Parathyroid adenoma (tissue), 2 donors: ENCODE measurements around the gene COL4A3.

ENCODE experiments used
- H2AFZ ChIP-seq: fragments of 300-600 bp; sonication (generic); one replicate; pipeline ENCODE4 v1.7.0; 2017; ENCODE audit warnings: antibody characterized with exemption, mild to moderate bottlenecking
- H3K27ac ChIP-seq: fragments of 300-600 bp; sonication (generic); one replicate; pipeline ENCODE4 v1.7.0; 2017
- H3K27me3 ChIP-seq: fragments of 300-600 bp; sonication (generic); one replicate; pipeline ENCODE4 v1.7.0; 2017; ENCODE audit warnings: low read length; ENCODE audit not compliant: control insufficient read depth, insufficient read depth
- H3K36me3 ChIP-seq: fragments of 300-600 bp; sonication (generic); one replicate; pipeline ENCODE4 v1.7.0; 2017; ENCODE audit warnings: low read length; ENCODE audit not compliant: control insufficient read depth, insufficient read depth
- H3K4me1 ChIP-seq: fragments of 300-600 bp; sonication (generic); one replicate; pipeline ENCODE4 v1.7.0; 2017; ENCODE audit warnings: control low read depth
- H3K4me2 ChIP-seq: fragments of 300-600 bp; sonication (generic); one replicate; pipeline ENCODE4 v1.7.0; 2017; ENCODE audit warnings: low read length
- H3K4me3 ChIP-seq: fragments of 300-600 bp; sonication (generic); one replicate; pipeline ENCODE4 v1.7.0; 2017; ENCODE audit warnings: low read depth, low read length
- H3K79me2 ChIP-seq: fragments of 300-600 bp; sonication (generic); one replicate; pipeline ENCODE4 v1.7.0; 2017; ENCODE audit warnings: control low read depth
- H3K9ac ChIP-seq: fragments of 300-600 bp; sonication (generic); one replicate; pipeline ENCODE4 v1.7.0; 2017; ENCODE audit warnings: mild to moderate bottlenecking
- H3K9me3 ChIP-seq: fragments of 300-600 bp; sonication (generic); one replicate; pipeline ENCODE4 v1.7.0; 2017; ENCODE audit warnings: low read length; ENCODE audit not compliant: control insufficient read depth
- TF ChIP-seq, protein P1 (sequence below): fragments of 300-600 bp; sonication (generic); IDR thresholded peaks from one replicate; pipeline ENCODE4 v1.7.0; 2017; ENCODE audit warnings: antibody characterized with exemption, mild to moderate bottlenecking
- donor health status: primary hyperparathyroidism.

COL4A3 gene

DNA sequence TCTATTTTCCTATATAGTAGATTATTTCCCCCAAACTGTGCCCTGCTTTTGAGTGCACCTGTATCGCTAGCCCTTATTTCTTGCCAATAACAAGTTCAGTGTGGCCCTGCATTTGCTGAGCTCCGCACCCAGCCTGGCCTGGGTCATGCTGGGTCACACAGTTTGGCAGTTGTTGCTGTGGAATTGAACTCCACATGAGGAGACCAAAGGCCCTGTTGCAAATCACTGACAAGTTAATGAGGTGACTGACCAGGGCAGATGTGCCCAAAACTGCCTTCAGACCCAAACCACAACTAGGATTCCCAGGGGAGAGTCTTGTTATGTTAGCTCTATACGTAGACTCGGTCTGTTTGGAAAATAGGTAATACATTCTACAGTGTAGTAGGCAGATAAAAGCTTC is 31.4 kb upstream of the COL4A3 start:
- H3K27ac ChIP-seq = no peak overlapping the region
- no peaks in the 10 kb centered on the region for H3K4me1 ChIP-seq
- H3K27me3 ChIP-seq = no peaks in the 10 kb centered on the region

DNA sequence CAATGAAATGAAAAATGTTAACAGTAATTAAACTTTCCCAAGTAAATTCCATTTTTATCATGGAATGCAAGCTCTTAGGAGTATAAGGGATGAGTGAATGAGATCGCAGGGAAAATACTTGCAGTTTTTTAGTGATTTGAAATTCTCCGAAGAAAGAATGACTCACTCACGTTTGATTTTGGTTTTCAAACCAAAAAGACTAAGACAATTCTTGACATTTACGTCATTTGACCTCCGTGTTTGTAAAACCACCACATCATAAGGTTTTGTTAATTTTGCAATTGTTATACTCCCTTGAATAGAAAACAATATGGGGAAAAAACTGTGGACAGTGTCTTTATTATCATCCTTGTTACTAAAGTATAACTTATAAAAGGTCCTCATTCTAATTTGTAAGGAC is 29.8 kb upstream of the COL4A3 start:
- Histone ChIP-seq H3K27ac (no peak overlapping the region), H3K36me3 (no peaks in the 10 kb centered on the region), H3K4me3 (no peak overlapping the region), H2AFZ (no peak overlapping the region), H3K9me3 (no peaks in the 10 kb centered on the region), H3K9ac (no peak overlapping the region), H3K4me1 (no peaks in the 10 kb centered on the region), H3K4me2 (no peak overlapping the region), H3K27me3 (no peaks in the 10 kb centered on the region), H3K79me2 (no peaks in the 10 kb centered on the region)
- TF ChIP-seq, protein P1, sequence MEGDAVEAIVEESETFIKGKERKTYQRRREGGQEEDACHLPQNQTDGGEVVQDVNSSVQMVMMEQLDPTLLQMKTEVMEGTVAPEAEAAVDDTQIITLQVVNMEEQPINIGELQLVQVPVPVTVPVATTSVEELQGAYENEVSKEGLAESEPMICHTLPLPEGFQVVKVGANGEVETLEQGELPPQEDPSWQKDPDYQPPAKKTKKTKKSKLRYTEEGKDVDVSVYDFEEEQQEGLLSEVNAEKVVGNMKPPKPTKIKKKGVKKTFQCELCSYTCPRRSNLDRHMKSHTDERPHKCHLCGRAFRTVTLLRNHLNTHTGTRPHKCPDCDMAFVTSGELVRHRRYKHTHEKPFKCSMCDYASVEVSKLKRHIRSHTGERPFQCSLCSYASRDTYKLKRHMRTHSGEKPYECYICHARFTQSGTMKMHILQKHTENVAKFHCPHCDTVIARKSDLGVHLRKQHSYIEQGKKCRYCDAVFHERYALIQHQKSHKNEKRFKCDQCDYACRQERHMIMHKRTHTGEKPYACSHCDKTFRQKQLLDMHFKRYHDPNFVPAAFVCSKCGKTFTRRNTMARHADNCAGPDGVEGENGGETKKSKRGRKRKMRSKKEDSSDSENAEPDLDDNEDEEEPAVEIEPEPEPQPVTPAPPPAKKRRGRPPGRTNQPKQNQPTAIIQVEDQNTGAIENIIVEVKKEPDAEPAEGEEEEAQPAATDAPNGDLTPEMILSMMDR = no peak

More for the DNA sequence above, 31.4 kb upstream of the COL4A3 start:
- TF ChIP-seq, protein P1 = no peak
- no peak overlapping the region for H3K4me2 ChIP-seq
- H3K36me3 ChIP-seq = no peaks in the 10 kb centered on the region
- H3K9me3 ChIP-seq = no peaks in the 10 kb centered on the region
- no peak overlapping the region for H3K9ac ChIP-seq
- no peaks in the 10 kb centered on the region for H3K79me2 ChIP-seq
- no peak overlapping the region for H3K4me3 ChIP-seq
- H2AFZ ChIP-seq = no peak overlapping the region

DNA sequence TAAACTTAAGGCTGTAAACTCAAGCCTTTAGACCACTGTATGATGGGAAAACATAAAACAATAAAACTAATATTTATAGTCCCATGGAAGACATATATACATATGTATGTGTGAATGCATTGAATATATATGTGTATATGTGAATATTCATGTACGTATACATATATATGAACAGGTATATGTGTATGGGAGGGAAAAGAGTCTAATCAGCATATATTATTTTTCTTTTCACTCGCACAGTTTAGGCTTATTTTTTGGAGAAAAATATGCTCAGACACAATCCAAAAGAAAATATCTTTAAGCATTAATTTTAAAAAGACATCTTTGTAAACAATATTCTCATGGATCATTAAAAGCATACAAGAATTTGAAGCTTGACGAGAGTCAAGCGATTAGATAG is 23.1 kb upstream of the COL4A3 start:
- Histone ChIP-seq H3K79me2 (no peaks in the 10 kb centered on the region), H3K36me3 (no peaks in the 10 kb centered on the region), H3K27ac (no peak overlapping the region), H3K9ac (no peak overlapping the region), H2AFZ (no peak overlapping the region), H3K27me3 (no peaks in the 10 kb centered on the region), H3K4me3 (no peak overlapping the region), H3K9me3 (no peaks in the 10 kb centered on the region), H3K4me1 (no peaks in the 10 kb centered on the region), H3K4me2 (no peak overlapping the region)
- TF ChIP-seq, protein P1 = no peak

DNA sequence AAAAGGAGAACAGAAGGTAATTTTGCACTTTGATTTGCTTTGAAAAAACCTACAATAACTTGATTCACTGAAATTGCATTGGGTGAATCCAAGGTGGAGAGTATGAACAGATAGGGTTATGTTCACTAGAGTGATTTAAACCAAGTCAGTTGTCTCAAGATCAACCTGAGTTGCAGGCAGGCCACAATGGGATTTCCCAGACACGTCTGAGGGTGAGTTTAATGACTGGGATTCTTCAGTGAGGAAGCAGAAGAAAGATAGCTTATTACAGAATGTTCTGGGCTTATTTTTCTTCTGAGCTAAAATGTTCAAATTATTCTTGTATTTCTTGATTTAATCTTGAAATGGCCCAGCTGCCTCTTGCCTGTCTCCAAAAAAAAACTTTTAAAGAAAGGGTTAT is 20.5 kb upstream of the COL4A3 start:
- H2AFZ ChIP-seq = no peak overlapping the region
- H3K36me3 ChIP-seq = no peaks in the 10 kb centered on the region
- no peaks in the 10 kb centered on the region for H3K27me3 ChIP-seq
- H3K4me1 ChIP-seq = no peaks in the 10 kb centered on the region
- H3K79me2 ChIP-seq = no peaks in the 10 kb centered on the region
- H3K4me2 ChIP-seq = no peak overlapping the region
- TF ChIP-seq, protein P1 = no peak
- H3K4me3 ChIP-seq = no peak overlapping the region
- no peaks in the 10 kb centered on the region for H3K9me3 ChIP-seq
- H3K27ac ChIP-seq = no peak overlapping the region
- no peak overlapping the region for H3K9ac ChIP-seq

DNA sequence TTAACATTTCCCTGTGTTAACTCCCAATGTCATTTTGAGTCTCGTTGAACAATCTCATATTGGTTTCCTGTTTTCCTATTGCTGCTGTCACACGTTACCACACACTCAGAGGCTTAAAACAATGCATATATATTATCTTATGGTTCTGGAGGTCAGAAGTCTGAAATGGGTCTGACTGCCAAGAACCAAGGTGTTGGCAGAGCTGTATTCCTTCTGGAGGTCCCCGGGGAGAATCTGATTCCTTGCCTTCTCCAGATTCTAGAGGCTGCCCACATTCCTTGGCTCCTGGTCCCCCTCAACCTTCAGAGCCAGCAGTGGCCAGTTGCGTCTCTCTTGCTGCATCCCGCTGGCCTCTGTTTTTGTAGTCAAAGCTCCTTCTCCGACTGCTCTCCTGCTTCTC is 18.0 kb upstream of the COL4A3 start:
- no peaks in the 10 kb centered on the region for H3K79me2 ChIP-seq
- H3K27ac ChIP-seq = no peak overlapping the region

More for the DNA sequence above, 18.0 kb upstream of the COL4A3 start:
- Histone ChIP-seq H3K9ac (no peak overlapping the region), H3K9me3 (no peaks in the 10 kb centered on the region), H3K27me3 (no peaks in the 10 kb centered on the region), H3K36me3 (no peaks in the 10 kb centered on the region), H2AFZ (no peak overlapping the region), H3K4me1 (no peaks in the 10 kb centered on the region), H3K4me2 (no peak overlapping the region), H3K4me3 (no peak overlapping the region)
- TF ChIP-seq, protein P1 = no peak
